HepG2 (cell line): ENCODE data around the gene GLS2. TPM values are rescaled to one million over a fixed set of nuclear protein-coding genes. Genes with fewer than 3 reads are reported as not detected.

Experiments used
- CBX5 ChIP-seq: sonication (generic); formaldehyde crosslinking; IDR thresholded peaks from 2 replicates; pipeline ENCODE4 v1.4.0; 2020; ENCODE audit warnings: missing genetic modification reagents, borderline replicate concordance
- CHD4 ChIP-seq: fragments of 200-600 bp; sonication (generic); IDR thresholded peaks from 2 replicates; pipeline ENCODE4 v1.7.0; 2017; ENCODE audit warnings: mild to moderate bottlenecking, low read length, borderline replicate concordance
- FOXA3 ChIP-seq: IDR thresholded peaks from 2 replicates; pipeline ENCODE4 v1.6.1; 2016; ENCODE audit warnings: missing genetic modification reagents, missing compliant biosample characterization
- HNRNPH1 ChIP-seq: fragments of 200-400 bp; formaldehyde crosslinking; optimal IDR thresholded peaks from 2 replicates; pipeline ENCODE3; 2017; ENCODE audit warnings: mild to moderate bottlenecking, low read depth, low read length
- KDM1A ChIP-seq: IDR thresholded peaks from 2 replicates; pipeline ENCODE4 v1.6.1; 2016; ENCODE audit warnings: missing compliant biosample characterization
- MYNN ChIP-seq: sonication (generic); formaldehyde crosslinking; IDR thresholded peaks from 2 replicates; pipeline ENCODE4 v1.4.0; 2020; ENCODE audit warnings: mild to moderate bottlenecking, low read depth, missing genetic modification reagents
- NFIC ChIP-seq: IDR thresholded peaks from 2 replicates; pipeline ENCODE4 v1.6.1; 2012; ENCODE audit warnings: mild to moderate bottlenecking, low read length, inconsistent platforms
- PCBP1 ChIP-seq: fragments of 200-400 bp; formaldehyde crosslinking; IDR thresholded peaks from 2 replicates; pipeline ENCODE4 v1.6.1; 2017; ENCODE audit warnings: mild to moderate bottlenecking, low read depth, low read length, borderline replicate concordance
- RFX3 ChIP-seq: IDR thresholded peaks from 2 replicates; pipeline ENCODE4 v1.6.1; 2016; ENCODE audit warnings: missing biosample characterization, missing genetic modification reagents
- SNRNP70 ChIP-seq: fragments of 200-400 bp; formaldehyde crosslinking; IDR thresholded peaks from 2 replicates; pipeline ENCODE4 v1.6.1; 2017; ENCODE audit warnings: mild to moderate bottlenecking, low read depth, low read length, moderate library complexity
- SUZ12 ChIP-seq: fragments of 150-350 bp; IDR thresholded peaks from 2 replicates; pipeline ENCODE4 v1.6.1; 2014; ENCODE audit warnings: low read depth, low read length
- ZBTB3 ChIP-seq: sonication (generic); formaldehyde crosslinking; IDR thresholded peaks from 2 replicates; pipeline ENCODE4 v1.4.0; 2020; ENCODE audit warnings: low read depth, mild to moderate bottlenecking, moderate library complexity, missing genetic modification reagents, borderline replicate concordance
- ZBTB7A ChIP-seq: sonication (generic); formaldehyde crosslinking; IDR thresholded peaks from 2 replicates; pipeline ENCODE4 v1.8.0; 2022; ENCODE audit warnings: mild to moderate bottlenecking, missing genetic modification reagents
- ZFP37 ChIP-seq: sonication (generic); formaldehyde crosslinking; IDR thresholded peaks from 2 replicates; pipeline ENCODE4 v1.4.0; 2020; ENCODE audit warnings: missing genetic modification reagents, borderline replicate concordance
- ZKSCAN1 ChIP-seq: fragments of 150-350 bp; IDR thresholded peaks from 2 replicates; pipeline ENCODE4 v1.6.1; 2014; ENCODE audit warnings: low read length
- ZNF552 ChIP-seq: sonication (generic); formaldehyde crosslinking; IDR thresholded peaks from 2 replicates; pipeline ENCODE4 v1.9.0; 2022; ENCODE audit warnings: missing genetic modification reagents, mild to moderate bottlenecking, borderline replicate concordance
- polyA plus RNA-seq, 8 experiments: library from polyadenylated mRNA; depleted of rRNA in 3 of 8; stranded (reverse) in 7 of 8; unstranded in 1 of 8; fragments of >200 nt; fragmentation: Illumina TruSeq in 4 of 8; extraction: Trizol in 4 of 8; gene quantifications; 2 replicates each; pipeline versions ENCODE4 v1.2.1 to v1.2.3, GENCODE V29; 2011 to 2016; ENCODE audit warnings: low read depth in 4 of 8, missing spikeins in 1 of 8, mixed read lengths in 1 of 8; ENCODE audit not compliant: insufficient read depth in 1 of 8
- total RNA-seq, 5 experiments: library from RNA; depleted of rRNA; stranded (reverse); fragments of >200 nt; fragmentation: Illumina TruSeq; extraction: Trizol; gene quantifications; 2 replicates each; pipeline ENCODE4 v1.2.3, GENCODE V29; 2016; ENCODE audit warnings: low read depth in 1 of 5
- TF ChIP-seq, protein P1 (sequence below): fragments of 450-650 bp; IDR thresholded peaks from 2 replicates; pipeline ENCODE4 v1.6.1; 2017; ENCODE audit warnings: mild to moderate bottlenecking
- TF ChIP-seq, protein P2 (sequence below): sonication (generic); formaldehyde crosslinking; IDR thresholded peaks from 2 replicates; pipeline ENCODE4 v1.4.0; 2020; ENCODE audit warnings: mild to moderate bottlenecking, missing genetic modification reagents
- TF ChIP-seq, protein P3 (sequence below): sonication (generic); formaldehyde crosslinking; IDR thresholded peaks from 2 replicates; pipeline ENCODE4 v1.8.0; 2022; ENCODE audit warnings: missing genetic modification reagents, mild to moderate bottlenecking, borderline replicate concordance
- TF ChIP-seq, protein P4 (sequence below): sonication (generic); formaldehyde crosslinking; IDR thresholded peaks from 2 replicates; pipeline ENCODE4 v1.5.1; 2020; ENCODE audit warnings: mild to moderate bottlenecking, missing genetic modification reagents

Gene GLS2
- total and polyA plus RNA-seq, 2 of the 13 experiments (the other 11 are each of a cell fraction or from before 2014, with no cell fraction given), result 8.6 to 12.2 TPM

DNA sequence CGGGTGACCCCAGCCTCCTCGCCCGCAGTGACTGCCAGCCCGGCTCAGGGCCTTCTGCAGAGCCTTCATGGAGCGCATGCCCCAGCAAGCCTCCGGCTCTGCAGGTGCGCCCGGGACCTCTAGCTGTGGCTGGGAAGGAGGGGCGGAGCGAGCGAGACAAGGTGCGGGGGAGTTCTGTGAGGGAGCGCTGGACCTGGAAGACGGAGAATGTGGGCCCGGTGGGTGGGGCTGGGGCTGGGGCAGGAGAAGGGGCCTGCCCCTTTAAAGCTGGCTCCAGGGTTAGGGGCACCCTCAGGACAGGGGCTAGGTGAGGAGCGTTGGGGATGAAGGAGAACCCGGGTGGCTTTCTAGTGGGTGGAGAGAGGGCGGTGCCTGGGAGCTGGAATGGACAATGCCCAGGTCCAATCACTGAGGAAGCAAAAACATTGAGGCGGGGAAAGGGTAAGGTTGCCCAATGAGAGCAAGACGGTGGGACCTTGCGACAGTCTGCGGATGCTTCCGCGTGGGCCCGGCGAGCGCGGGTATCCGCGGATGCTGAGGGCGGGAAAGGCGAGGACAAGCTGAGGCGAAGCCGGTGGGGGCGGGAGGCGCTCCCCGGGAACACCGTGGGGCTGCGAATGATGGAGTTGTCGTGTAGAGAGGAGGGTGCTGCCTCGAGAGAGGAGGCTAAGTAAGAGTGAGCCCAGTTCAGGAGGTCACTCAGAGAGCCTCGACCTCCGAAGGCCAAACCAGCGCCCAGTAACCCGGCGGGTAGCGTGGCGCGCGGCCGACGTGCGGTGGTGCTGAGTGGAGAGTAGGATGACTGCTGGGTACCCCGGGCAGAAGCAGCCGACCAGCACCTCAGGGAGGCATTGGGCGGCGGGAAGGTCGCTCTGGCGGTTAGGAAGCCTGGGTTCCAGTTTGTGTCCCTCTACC, at the start of gene GLS2 (continued):
- TF ChIP-seq, protein P1, sequence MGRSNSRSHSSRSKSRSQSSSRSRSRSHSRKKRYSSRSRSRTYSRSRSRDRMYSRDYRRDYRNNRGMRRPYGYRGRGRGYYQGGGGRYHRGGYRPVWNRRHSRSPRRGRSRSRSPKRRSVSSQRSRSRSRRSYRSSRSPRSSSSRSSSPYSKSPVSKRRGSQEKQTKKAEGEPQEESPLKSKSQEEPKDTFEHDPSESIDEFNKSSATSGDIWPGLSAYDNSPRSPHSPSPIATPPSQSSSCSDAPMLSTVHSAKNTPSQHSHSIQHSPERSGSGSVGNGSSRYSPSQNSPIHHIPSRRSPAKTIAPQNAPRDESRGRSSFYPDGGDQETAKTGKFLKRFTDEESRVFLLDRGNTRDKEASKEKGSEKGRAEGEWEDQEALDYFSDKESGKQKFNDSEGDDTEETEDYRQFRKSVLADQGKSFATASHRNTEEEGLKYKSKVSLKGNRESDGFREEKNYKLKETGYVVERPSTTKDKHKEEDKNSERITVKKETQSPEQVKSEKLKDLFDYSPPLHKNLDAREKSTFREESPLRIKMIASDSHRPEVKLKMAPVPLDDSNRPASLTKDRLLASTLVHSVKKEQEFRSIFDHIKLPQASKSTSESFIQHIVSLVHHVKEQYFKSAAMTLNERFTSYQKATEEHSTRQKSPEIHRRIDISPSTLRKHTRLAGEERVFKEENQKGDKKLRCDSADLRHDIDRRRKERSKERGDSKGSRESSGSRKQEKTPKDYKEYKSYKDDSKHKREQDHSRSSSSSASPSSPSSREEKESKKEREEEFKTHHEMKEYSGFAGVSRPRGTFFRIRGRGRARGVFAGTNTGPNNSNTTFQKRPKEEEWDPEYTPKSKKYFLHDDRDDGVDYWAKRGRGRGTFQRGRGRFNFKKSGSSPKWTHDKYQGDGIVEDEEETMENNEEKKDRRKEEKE, result no peak
- TF ChIP-seq PCBP1, result 0 out of 2 replicates have a peak, but pooled peaks have one; percentile 60
- no peak for TF ChIP-seq HNRNPH1
- TF ChIP-seq ZFP37 (CRISPR knock-in tag), result peak; percentile 94
- peak; percentile 85; the same call in 1 of the 2 replicates for TF ChIP-seq MYNN (CRISPR knock-in tag)
- no peak for TF ChIP-seq ZBTB3 (CRISPR knock-in tag)
- TF ChIP-seq SUZ12, result no peak
- TF ChIP-seq KDM1A (CRISPR knock-in tag), result peak; percentile 70; the same call in 1 of the 2 replicates
- no peak for TF ChIP-seq SNRNP70
- TF ChIP-seq ZNF552 (CRISPR knock-in tag), result peak; percentile 95; the same call in 1 of the 2 replicates
- no peak for TF ChIP-seq RFX3 (CRISPR knock-in tag)
- TF ChIP-seq CHD4, result no peak
- peak; percentile 76 for TF ChIP-seq ZBTB7A (CRISPR knock-in tag)
- no peak for TF ChIP-seq ZKSCAN1
- no peak for TF ChIP-seq NFIC
- no peak for TF ChIP-seq CBX5
- TF ChIP-seq, protein P2, sequence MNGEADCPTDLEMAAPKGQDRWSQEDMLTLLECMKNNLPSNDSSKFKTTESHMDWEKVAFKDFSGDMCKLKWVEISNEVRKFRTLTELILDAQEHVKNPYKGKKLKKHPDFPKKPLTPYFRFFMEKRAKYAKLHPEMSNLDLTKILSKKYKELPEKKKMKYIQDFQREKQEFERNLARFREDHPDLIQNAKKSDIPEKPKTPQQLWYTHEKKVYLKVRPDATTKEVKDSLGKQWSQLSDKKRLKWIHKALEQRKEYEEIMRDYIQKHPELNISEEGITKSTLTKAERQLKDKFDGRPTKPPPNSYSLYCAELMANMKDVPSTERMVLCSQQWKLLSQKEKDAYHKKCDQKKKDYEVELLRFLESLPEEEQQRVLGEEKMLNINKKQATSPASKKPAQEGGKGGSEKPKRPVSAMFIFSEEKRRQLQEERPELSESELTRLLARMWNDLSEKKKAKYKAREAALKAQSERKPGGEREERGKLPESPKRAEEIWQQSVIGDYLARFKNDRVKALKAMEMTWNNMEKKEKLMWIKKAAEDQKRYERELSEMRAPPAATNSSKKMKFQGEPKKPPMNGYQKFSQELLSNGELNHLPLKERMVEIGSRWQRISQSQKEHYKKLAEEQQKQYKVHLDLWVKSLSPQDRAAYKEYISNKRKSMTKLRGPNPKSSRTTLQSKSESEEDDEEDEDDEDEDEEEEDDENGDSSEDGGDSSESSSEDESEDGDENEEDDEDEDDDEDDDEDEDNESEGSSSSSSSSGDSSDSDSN (CRISPR knock-in tag), result peak; percentile 64
- TF ChIP-seq, protein P3, sequence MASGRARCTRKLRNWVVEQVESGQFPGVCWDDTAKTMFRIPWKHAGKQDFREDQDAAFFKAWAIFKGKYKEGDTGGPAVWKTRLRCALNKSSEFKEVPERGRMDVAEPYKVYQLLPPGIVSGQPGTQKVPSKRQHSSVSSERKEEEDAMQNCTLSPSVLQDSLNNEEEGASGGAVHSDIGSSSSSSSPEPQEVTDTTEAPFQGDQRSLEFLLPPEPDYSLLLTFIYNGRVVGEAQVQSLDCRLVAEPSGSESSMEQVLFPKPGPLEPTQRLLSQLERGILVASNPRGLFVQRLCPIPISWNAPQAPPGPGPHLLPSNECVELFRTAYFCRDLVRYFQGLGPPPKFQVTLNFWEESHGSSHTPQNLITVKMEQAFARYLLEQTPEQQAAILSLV (CRISPR knock-in tag), result peak; percentile 75; the same call in 1 of the 2 replicates
- TF ChIP-seq, protein P4, sequence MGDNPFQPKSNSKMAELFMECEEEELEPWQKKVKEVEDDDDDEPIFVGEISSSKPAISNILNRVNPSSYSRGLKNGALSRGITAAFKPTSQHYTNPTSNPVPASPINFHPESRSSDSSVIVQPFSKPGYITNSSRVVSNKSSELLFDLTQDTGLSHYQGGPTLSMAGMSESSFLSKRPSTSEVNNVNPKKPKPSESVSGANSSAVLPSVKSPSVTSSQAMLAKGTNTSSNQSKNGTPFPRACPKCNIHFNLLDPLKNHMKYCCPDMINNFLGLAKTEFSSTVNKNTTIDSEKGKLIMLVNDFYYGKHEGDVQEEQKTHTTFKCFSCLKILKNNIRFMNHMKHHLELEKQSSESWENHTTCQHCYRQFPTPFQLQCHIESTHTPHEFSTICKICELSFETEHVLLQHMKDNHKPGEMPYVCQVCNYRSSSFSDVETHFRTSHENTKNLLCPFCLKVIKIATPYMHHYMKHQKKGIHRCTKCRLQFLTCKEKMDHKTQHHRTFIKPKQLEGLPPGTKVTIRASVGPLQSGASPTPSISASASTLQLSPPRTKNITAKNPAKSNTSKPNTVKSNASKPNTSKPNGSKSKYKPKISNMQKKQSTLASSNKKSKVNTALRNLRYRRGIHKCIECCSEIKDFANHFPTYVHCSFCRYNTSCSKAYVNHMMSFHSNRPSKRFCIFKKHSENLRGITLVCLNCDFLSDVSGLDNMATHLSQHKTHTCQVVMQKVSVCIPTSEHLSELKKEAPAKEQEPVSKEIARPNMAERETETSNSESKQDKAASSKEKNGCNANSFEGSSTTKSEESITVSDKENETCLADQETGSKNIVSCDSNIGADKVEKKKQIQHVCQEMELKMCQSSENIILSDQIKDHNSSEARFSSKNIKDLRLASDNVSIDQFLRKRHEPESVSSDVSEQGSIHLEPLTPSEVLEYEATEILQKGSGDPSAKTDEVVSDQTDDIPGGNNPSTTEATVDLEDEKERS, result peak; percentile 49
- TF ChIP-seq FOXA3, result no peak; the same call in 1 of the 2 replicates
